ENCODE results near the gene MRPL40.

The MRPL40 gene

DNA sequence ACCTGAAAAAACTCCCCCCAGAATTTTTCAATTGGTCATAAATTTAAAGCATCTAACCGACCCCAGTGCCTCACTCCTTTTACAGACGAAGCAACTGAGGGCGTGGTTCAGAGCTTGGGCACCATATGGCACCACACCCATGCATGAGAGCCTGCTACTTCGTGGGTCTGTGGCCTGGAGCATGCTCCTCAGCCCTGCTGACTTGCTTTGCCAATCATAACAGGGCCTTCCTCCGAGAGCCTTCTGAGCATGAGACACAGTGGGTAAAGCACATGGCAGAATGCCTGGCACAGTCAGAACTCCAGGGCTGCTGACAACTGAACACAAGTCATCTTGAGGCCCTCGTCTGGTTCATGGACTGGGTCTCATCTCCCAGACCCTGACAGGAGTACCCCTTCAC is 34.1 kb upstream of the MRPL40 start:
- TF ChIP-seq FOXP2 (optimal IDR thresholded peaks at IDR 0.05; ENCODE audit: borderline replicate concordance, extremely low read depth, extremely low read length, insufficient read depth) (no peak), TAF1 (IDR thresholded peaks at IDR 0.05; ENCODE audit: borderline replicate concordance, insufficient read depth, low read length) (no peak)
- TF ChIP-seq, protein P1, sequence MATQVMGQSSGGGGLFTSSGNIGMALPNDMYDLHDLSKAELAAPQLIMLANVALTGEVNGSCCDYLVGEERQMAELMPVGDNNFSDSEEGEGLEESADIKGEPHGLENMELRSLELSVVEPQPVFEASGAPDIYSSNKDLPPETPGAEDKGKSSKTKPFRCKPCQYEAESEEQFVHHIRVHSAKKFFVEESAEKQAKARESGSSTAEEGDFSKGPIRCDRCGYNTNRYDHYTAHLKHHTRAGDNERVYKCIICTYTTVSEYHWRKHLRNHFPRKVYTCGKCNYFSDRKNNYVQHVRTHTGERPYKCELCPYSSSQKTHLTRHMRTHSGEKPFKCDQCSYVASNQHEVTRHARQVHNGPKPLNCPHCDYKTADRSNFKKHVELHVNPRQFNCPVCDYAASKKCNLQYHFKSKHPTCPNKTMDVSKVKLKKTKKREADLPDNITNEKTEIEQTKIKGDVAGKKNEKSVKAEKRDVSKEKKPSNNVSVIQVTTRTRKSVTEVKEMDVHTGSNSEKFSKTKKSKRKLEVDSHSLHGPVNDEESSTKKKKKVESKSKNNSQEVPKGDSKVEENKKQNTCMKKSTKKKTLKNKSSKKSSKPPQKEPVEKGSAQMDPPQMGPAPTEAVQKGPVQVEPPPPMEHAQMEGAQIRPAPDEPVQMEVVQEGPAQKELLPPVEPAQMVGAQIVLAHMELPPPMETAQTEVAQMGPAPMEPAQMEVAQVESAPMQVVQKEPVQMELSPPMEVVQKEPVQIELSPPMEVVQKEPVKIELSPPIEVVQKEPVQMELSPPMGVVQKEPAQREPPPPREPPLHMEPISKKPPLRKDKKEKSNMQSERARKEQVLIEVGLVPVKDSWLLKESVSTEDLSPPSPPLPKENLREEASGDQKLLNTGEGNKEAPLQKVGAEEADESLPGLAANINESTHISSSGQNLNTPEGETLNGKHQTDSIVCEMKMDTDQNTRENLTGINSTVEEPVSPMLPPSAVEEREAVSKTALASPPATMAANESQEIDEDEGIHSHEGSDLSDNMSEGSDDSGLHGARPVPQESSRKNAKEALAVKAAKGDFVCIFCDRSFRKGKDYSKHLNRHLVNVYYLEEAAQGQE (IDR thresholded peaks at IDR 0.05; ENCODE audit: insufficient read depth in 1 of 2, low read depth in 2 of 2, low read length in 2 of 2): no peak

DNA sequence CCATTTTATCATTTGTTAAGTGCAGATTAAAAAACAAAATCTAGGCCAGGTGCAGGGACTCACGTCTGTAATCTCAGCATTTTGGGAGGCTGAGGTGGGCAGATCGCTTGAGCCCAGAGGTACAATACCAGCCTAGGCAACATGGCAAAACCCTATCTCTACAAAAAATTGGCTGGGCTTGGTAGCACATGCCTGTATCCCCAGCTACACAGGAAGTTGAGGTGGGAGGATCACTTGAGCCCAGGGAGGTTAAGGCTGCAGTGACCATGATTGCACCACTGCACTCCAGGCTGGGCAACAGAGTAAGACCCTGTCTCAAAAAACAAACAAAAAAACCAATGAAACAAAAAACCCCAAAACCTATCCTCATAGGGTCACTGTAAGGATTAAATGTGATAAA is 33.7 kb upstream of the MRPL40 start:
- TF ChIP-seq TAF1 (IDR thresholded peaks at IDR 0.05; ENCODE audit: borderline replicate concordance, insufficient read depth, low read length): no peak
- TF ChIP-seq, protein P1 (IDR thresholded peaks at IDR 0.05; ENCODE audit: insufficient read depth in 1 of 2, low read depth in 2 of 2, low read length in 2 of 2): no peak
- TF ChIP-seq POLR2AphosphoS5 (IDR thresholded peaks at IDR 0.05; ENCODE audit: low read depth, low read length): no peak
- TF ChIP-seq FOXP2 (optimal IDR thresholded peaks at IDR 0.05; ENCODE audit: borderline replicate concordance, extremely low read depth, extremely low read length, insufficient read depth): no peak
- no peak for TF ChIP-seq SIN3A (IDR thresholded peaks at IDR 0.05; ENCODE audit: borderline replicate concordance, insufficient read depth, low read length)

DNA sequence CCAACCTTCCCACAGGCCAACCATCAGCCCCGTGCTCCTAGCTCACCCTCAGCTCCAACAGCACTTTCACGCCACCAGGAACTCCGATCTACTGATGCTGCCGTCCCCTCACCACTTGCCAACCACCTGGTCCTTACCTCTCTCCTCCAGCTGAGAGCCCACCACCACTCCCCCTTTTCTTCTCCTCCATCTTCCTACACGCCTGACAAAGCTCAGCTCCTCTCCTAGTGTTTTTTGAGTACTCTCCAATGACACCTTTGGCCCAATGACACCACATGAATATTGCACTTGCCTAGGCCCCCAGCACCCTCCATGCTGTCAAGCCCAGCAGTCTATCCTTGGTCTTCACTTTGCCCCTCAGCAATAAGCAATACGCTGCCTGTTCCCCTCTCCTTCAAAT is 31.5 kb upstream of the MRPL40 start:
- TF ChIP-seq SIN3A (IDR thresholded peaks at IDR 0.05; ENCODE audit: borderline replicate concordance, insufficient read depth, low read length) (no peak), TAF1 (IDR thresholded peaks at IDR 0.05; ENCODE audit: borderline replicate concordance, insufficient read depth, low read length) (no peak), FOXP2 (optimal IDR thresholded peaks at IDR 0.05; ENCODE audit: borderline replicate concordance, extremely low read depth, extremely low read length, insufficient read depth) (no peak)
- TF ChIP-seq, protein P1 (IDR thresholded peaks at IDR 0.05; ENCODE audit: insufficient read depth in 1 of 2, low read depth in 2 of 2, low read length in 2 of 2): no peak

DNA sequence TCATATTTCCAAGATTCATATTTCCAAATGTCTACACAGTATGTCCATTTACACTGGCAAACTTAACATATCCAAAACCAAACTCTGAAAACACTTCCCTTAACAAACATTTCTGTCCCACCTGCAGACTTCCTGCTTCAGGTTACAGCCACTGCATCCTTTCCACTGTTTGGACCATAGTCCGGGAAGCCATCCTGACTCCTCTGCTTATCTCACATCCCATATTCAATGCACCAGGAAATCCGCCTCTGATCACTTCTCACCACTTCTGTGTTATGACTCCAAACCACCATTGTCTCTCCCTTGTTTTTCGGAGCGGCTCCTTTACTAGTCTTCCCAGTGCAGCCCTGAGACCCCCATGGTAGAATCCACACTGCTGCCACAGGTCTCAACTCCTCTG is 30.9 kb upstream of the MRPL40 start:
- TF ChIP-seq, protein P1 (IDR thresholded peaks at IDR 0.05; ENCODE audit: insufficient read depth in 1 of 2, low read depth in 2 of 2, low read length in 2 of 2): no peak
- TF ChIP-seq SIN3A (IDR thresholded peaks at IDR 0.05; ENCODE audit: borderline replicate concordance, insufficient read depth, low read length) (no peak), FOXP2 (optimal IDR thresholded peaks at IDR 0.05; ENCODE audit: borderline replicate concordance, extremely low read depth, extremely low read length, insufficient read depth) (no peak), POLR2AphosphoS5 (IDR thresholded peaks at IDR 0.05; ENCODE audit: low read depth, low read length) (no peak), TAF1 (IDR thresholded peaks at IDR 0.05; ENCODE audit: borderline replicate concordance, insufficient read depth, low read length) (no peak)

DNA sequence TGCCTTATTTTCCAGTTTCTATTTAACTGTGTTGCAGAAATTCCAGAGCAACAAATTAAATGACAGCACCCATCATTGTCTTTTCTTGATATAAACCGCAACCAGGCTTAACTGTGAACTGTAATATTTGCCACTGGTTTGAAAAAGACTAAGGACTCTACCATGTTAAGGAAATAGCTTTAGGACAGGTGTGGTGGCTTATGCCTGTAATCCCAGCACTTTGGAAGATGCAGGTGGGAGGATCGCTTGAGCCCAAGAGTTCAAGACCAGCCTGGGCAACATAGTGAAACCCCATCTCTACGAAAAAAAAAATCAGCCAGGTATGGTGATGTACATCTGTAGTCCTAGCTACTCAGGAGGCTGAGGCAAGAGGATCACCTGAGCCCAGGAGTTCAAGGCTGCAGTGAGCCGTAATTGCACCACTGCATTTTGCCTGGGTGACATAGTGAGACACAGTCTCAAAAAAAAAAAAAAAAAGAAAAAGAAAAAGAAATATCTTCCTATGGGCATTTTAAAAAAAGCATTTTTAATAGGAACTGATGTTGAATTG is 29.6 kb upstream of the MRPL40 start:
- no peak for TF ChIP-seq FOXP2 (optimal IDR thresholded peaks at IDR 0.05; ENCODE audit: borderline replicate concordance, extremely low read depth, extremely low read length, insufficient read depth)
- TF ChIP-seq TAF1 (IDR thresholded peaks at IDR 0.05; ENCODE audit: borderline replicate concordance, insufficient read depth, low read length): no peak
- TF ChIP-seq, protein P1 (IDR thresholded peaks at IDR 0.05; ENCODE audit: insufficient read depth in 1 of 2, low read depth in 2 of 2, low read length in 2 of 2): no peak
- no peak for TF ChIP-seq SIN3A (IDR thresholded peaks at IDR 0.05; ENCODE audit: borderline replicate concordance, insufficient read depth, low read length)
- no peak for TF ChIP-seq POLR2AphosphoS5 (IDR thresholded peaks at IDR 0.05; ENCODE audit: low read depth, low read length)

Measured in PFSK-1 (cell line).